HG03460 (cell line): ENCODE data around the gene DYRK4.

ENCODE experiments used
- ATAC-seq: cut with Tn5 transposase; IDR thresholded peaks from one replicate; pipeline ENCODE4 v1.9.1; 2021; ENCODE audit not compliant: unreplicated experiment

DYRK4 gene

DNA sequence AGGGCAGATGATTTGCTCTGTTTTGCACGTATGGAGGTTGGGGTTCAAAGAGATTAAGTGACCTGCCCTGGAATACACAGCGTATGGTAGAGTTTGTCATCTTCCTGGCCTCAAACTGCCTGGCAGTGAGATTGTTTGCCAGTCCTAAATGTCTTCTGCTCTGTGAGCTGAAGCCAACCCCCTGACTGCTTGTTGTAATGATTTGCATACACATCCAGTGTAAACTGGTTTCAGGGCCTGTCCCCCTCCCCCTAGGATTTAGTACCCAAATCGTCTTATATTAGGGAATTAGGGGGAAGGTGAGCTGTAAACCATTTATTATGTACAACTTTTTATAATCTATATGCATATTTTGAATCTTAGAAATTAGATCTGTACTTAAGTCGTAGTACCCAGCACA is 48.5 kb downstream of the DYRK4 start:
- no peak for ATAC-seq

DNA sequence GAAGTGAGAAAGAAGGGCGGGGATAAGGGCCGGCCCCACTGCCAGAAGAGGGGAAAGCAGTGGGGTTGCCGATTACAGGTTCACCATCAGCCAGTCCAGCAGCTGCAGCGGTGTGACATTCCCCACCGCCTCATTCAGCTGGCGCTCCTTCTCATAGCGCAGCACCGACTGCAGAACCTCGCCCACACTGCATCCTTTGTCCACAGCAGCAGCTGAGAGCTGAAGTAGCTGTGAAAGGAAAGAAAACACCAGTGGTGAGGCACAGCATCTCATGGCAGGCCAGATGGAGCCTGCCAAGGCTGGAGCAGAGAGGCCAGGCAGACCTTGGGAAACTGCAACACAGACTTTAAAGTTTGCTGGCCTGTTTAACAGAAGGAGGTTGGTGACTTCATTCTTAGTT is 53.7 kb downstream of the DYRK4 start:
- no peak for ATAC-seq

DNA sequence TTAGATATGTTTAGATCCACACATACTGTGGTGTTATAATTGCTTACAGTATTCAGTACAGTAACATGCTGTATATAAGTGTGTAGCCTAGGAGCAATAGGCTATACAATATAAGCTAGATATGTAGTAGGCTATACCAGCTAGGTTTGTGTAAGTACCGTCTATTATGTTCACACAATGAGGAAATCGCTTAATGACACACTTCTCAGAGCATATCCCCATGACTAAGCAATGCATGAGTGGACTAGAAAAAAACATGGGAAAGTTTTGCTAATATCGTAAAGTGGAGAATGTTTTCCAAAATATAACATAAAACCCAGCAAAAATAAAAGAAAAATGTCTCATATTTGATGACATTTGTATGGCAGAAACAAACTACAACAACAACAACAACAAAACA is 59.5 kb downstream of the DYRK4 start:
- ATAC-seq: no peak

DNA sequence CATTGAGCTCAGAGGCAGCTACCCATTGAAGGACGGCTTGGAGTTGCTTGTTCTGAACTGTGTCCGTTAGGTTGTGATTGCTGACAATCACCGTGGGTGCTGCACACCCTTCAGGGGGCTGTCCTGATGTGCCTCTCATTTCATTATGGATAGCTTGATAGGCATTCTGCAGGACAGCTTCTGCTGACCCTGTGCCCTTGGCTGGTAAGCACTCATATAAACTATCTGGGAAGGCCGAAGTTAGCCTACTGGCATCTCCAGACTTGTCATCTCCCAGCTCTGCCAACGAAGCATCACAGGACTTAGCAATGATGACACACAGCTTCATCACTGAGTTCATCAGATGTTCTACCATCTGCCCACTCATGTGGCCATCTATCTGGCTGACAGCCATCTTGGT is 64.5 kb downstream of the DYRK4 start:
- ATAC-seq: no peak

DNA sequence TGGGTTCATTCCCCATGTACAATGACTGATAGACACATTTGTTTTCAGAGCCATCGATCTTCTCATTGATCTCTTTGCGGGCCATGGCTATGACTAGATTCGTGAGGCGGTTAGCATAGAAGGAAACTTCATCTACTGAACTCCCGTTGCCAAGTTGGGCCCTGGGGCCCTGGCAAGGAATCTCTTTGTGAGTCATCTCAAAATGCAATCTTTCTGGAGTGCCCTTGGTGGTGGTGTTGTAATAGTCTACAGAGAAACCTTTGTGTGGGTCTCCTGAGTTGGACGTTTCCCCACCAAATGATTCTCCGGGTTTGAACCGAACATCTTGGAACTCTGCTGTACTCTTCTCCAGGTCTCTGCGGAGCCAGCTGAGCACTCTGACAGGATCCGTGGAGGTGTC is 66.4 kb downstream of the DYRK4 start:
- ATAC-seq: no peak

DNA sequence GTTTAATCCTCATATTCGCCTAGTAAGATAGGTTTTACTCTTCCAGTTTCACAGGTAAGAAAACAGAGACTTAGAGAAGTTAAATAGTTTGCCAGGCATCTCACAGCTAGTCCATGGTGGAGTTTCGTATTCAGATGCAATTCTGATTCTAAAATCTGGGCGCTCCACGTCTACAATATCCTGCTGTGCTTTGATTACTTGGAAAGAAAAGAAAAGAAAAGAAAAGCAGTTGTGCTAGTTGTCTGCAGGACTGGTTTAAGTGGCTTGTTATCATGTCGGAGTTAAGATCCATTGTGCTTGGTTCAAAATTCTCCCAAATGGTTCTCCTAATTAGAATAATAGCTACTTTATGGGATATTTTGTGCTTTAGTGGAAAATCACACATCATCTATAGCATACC is 68.3 kb downstream of the DYRK4 start:
- ATAC-seq: no peak

DNA sequence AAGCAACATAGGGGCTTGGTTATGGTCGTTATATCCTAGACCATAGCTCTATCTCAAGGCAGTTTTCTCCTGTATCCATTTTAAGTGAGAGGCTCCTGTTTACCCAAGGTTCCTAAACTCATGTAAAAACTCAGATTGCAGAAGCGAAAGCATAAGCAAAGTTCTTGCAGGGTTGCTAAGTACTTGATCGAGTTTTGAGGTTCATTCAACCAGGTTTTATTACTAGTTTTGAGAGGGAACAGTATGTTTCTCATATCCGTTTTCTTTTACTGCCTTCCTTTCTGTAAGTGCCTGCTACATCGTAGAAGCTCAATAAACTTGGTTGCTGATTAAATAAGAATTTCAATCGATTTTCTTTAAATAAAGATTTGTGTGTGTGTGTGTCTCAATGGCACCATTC is 81.7 kb downstream of the DYRK4 start:
- ATAC-seq: no peak

DNA sequence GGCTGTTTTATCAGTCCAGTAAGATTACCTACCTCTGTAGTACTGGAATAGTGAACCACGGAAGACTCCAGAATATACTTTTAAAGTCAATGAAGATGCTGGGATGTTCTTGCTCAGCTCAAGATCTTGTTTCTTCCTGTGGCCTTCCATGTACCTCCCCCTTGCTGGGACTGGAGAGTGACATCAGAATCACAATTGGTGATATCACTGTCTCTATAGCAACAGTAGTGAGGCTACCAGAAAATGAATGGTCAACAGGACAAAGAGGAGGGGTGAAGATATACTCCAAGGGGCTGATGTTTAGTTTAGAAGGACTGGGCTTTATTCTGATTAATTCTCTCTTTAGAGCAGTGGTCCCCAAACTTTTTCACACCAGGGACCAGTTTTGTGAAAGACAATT is 83.0 kb downstream of the DYRK4 start:
- no peak for ATAC-seq

DNA sequence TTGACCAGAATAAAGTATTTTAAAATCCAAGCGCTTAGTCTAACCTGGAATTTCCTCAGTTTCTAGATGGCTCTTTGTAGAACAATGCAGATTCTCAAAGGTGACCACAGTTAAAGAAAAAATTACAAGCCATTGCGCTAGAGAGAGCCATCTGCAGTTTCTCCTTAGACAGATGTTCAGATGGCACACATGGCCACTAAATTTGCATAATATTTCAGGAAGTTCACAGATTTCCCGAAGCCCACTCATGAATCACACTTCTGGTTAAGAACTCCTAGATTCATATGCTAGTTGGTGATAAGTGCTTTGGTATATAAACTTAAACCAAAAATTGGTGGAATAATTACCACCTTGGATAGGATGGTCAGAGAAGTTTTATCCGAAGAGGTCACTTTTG is 86.1 kb downstream of the DYRK4 start:
- ATAC-seq: no peak

DNA sequence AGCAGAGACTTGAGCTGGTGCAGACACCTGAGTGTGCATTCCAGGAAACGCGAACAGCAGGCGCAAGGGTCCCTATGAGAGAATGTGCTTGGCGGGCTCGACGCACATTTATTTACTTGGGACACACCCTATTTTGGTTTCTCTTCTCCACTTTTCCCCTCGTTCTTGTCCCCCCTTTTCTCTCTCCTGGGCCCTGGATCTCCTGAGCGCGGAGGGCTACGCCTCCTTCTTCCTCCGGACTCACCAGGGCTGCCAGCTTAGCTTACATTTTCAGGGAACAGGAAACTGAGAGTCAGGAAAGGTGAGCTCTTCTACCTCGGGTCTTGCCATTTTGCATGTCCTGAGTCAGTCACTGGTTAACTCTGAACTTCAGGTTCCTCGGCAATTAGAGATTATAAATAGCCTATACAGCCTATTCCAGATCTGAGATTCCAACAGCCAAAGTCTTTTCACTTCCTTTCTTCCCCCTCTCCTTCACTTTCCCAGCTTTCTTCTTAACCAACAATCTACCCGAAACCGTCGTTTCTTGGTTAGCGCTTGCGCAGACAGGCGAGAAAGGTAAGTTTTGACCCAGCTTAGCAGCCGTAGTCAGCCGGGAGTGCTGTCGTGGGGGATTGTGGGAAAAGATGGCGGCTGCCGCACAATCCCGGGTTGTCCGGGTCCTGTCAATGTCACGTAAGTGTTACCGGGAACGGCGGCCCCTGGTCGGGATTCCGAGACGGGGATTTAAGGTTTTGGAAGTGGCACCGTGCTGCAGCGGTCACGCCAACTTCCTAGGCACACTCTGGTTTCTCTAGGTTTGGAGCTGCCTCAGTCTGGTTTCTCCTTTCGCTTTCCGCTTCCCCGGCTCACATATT is 86.7 kb downstream of the DYRK4 start, which contains the start of the genes AKAP3 and NDUFA9:
AKAP3 (minus strand) TSS at position 551 of the 857 bp plus-strand sequence. CDS start 10,855 bp downstream, outside the sequence.
NDUFA9 (plus strand) TSS at position 614 of the 857 bp plus-strand sequence; CDS start at position 627, 13 bp downstream.
- peak; percentile 83 for ATAC-seq

DNA sequence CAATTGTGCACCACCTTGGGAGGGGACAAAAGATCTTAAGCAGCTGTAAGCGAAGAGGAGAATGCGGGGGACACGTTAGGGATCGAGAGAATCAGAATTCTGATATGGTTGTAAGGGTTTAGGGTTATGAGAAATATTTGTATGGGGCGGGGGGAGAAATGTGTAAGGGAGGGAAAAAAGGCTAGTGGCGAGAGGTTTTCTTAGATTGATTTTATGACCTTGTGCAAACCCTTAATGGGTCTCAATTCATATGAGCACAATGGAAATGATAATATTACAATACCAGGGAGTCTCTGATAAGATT is 87.3 kb downstream of the DYRK4 start:
- no peak for ATAC-seq

DNA sequence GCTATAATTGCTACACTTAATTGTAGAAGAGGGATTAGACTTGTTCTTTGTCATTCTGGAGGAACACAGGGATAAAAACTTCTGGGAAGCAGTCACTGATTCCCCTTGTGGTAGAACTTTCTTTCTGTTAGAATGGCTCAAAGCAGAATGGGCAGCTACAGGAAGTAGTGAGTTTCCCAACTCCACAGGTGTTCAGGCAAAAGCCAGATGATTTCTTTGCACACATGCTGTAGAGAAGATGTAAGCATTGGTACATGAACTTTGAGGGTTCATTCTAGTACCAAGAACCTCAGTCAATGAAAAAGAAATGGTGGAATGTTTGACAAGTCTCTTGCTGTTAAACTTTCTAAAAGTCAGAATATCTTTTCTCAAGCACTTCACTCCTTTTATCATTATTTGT is 91.2 kb downstream of the DYRK4 start:
- no peak for ATAC-seq

DNA sequence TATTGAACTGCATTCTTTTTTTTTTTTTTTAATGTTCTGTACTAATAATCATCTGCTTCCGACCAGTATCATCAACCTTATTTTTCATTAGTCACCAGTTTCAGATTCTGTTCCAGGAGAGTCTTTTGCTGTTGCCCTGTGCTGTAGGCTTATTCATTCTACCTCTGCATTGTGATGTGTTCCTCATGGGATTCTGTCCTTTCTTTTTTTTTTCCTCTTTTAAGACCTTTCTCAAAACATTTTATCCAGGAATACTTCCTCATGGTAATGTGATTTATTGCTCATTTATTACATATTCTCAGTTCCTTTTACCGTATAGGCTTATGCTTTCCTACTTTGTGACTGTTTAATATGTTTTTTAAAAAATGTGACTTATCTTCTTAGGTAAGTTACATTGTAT is 91.7 kb downstream of the DYRK4 start:
- ATAC-seq: no peak
